HFFc6 (cell line): ENCODE measurements around the gene ARL4A. TPM values are rescaled to one million over a fixed set of nuclear protein-coding genes. Genes with fewer than 3 reads are reported as not detected.
"Not testable (repeated sequence)": the region's sequence is repeated elsewhere in the genome, so short reads cannot be mapped to it uniquely, and the experiment has no call there.

Experiments
- DNase-seq: peaks from one replicate; pipeline ENCODE4 v3.0.0-alpha.2; 2018
- H3K27ac Mint-ChIP-seq: 2 replicates; pipeline ENCODE4 v1.8.0; 2020; ENCODE audit warnings: mild to moderate bottlenecking, mixed read lengths
- H3K27me3 Mint-ChIP-seq: 2 replicates; pipeline ENCODE4 v1.8.0; 2021; ENCODE audit warnings: mild to moderate bottlenecking, moderate library complexity, mixed read lengths; ENCODE audit not compliant: insufficient read depth
- H3K36me3 Mint-ChIP-seq: 2 replicates; pipeline ENCODE4 v1.8.0; 2021; ENCODE audit warnings: low read depth, mixed read lengths
- H3K4me1 Mint-ChIP-seq: 2 replicates; pipeline ENCODE4 v1.8.0; 2020; ENCODE audit warnings: low read depth, mixed read lengths
- H3K4me3 Mint-ChIP-seq: 2 replicates; pipeline ENCODE4 v1.8.0; 2020; ENCODE audit warnings: mild to moderate bottlenecking, moderate library complexity, mixed read lengths
- H3K9me3 Mint-ChIP-seq: 2 replicates; pipeline ENCODE4 v1.8.0; 2020; ENCODE audit warnings: mild to moderate bottlenecking, mixed read lengths
- CTCF ChIP-seq: fragments of 200-600 bp; sonication (generic); IDR thresholded peaks from 2 replicates; pipeline ENCODE4 v1.5.0; 2021; ENCODE audit warnings: antibody characterized with exemption, mild to moderate bottlenecking
- total RNA-seq, 6 experiments: library from RNA; stranded (reverse); fragmentation: NEBNext Ultra II Directional; extraction: Animal tissue kit (Norgen Biotek cat#: 25700); gene quantifications; 2 replicates in 1 of 6; 3 replicates in 5 of 6; pipeline ENCODE4 v1.2.3, GENCODE V29; 2021

ARL4A gene
- total RNA-seq, 6 experiments from 2014 or later: 12.5 to 15.5 (median 14.7) TPM

GRCh38 chr7:12653518-12653917 is 33.9 kb upstream of the ARL4A start:
- peak; percentile 19 for DNase-seq
- H3K27ac Mint-ChIP-seq: peak overlapping the region; percentile 77
- H3K27me3 Mint-ChIP-seq: no peaks in the 10 kb centered on the region
- H3K4me1 Mint-ChIP-seq: peaks cover 73% of the 10 kb centered on the region
- H3K36me3 Mint-ChIP-seq: peaks cover 27% of the 10 kb centered on the region
- H3K4me3 Mint-ChIP-seq: peak overlapping the region; percentile 54
- H3K9me3 Mint-ChIP-seq: no peaks in the 10 kb centered on the region
- TF ChIP-seq CTCF: no peak

GRCh38 chr7:12655161-12655560 is 32.3 kb upstream of the ARL4A start:
- peaks cover 34% of the 10 kb centered on the region for H3K36me3 Mint-ChIP-seq
- TF ChIP-seq CTCF: no peak
- peaks cover 58% of the 10 kb centered on the region for H3K4me1 Mint-ChIP-seq
- DNase-seq: no peak
- no peaks in the 10 kb centered on the region for H3K27me3 Mint-ChIP-seq
- no peak overlapping the region for H3K27ac Mint-ChIP-seq
- no peak overlapping the region for H3K4me3 Mint-ChIP-seq
- H3K9me3 Mint-ChIP-seq: peaks cover 3% of the 10 kb centered on the region; the same call in 1 of the 2 replicates

DNA sequence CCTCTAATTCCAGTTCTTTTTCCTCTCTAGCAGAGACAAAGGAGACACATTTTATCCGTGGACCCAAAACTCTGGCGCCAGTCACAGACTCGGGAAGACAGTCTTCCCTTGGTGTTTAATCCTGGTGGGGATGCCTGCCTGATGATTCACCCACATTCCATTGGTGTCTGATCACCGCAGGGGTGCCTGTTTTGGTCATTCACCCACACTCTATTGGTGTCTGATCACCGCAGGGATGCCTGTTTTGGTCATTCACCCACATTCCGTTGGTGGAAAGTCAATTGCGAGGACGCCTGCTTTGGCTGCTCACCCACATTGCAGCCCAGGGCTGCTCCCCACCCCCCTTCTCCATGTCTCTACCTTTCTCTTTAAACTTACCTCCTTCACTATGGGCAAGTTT is 27.0 kb upstream of the ARL4A start:
- peak; percentile 90 for DNase-seq
- not testable (repeated sequence) for H3K9me3 Mint-ChIP-seq, H3K4me1 Mint-ChIP-seq, H3K4me3 Mint-ChIP-seq, H3K27me3 Mint-ChIP-seq, H3K27ac Mint-ChIP-seq
- H3K36me3 Mint-ChIP-seq: peaks cover 15% of the 10 kb centered on the region

DNA sequence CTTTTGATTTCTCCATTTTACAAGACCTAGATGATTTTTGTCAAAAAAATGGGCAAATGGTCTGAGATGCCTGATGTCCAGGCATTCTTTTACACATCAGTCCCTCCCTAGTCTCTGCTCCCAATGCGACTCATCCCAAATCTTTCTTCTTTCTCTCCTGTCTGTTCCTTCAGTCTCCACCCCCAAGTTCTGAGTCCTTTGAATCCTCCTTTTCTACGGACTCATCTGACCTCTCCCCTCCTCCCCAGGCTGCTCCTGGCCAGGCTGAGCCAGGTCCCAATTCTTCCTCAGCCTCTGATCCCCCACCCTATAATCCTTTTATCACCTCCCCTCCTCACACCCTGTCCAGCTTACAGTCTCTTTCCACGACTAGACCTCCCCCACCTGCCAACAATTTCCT is 26.4 kb upstream of the ARL4A start:
- H3K4me1 Mint-ChIP-seq, H3K9me3 Mint-ChIP-seq, H3K27ac Mint-ChIP-seq, H3K4me3 Mint-ChIP-seq, H3K27me3 Mint-ChIP-seq: not testable (repeated sequence)
- DNase-seq: peak; percentile 28
- H3K36me3 Mint-ChIP-seq: peaks cover 12% of the 10 kb centered on the region

DNA sequence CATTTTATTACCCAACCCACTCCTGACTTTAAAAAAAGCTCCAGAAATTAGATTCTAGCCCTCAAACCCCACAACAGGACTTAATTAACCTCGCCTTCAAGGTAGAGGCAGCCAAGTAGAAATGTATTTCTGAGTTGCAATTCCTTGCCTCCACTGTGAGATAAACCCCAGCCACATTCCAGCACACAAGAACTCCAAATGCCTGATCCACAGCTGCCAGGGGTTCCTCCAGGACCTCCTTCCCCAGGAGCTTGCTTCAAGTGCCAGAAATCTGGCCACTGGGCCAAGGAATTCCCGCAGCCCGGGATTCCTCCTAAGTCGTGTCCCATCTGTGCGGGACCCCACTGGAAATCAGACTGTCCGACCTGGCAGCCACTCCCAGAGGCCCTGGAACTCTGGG is 25.9 kb upstream of the ARL4A start:
- DNase-seq: no peak
- H3K27me3 Mint-ChIP-seq: no peaks in the 10 kb centered on the region
- TF ChIP-seq CTCF: peak; percentile 31; the same call in 1 of the 2 replicates
- no peak overlapping the region for H3K4me3 Mint-ChIP-seq
- peaks cover 11% of the 10 kb centered on the region for H3K36me3 Mint-ChIP-seq
- no peaks in the 10 kb centered on the region for H3K4me1 Mint-ChIP-seq
- H3K9me3 Mint-ChIP-seq: peaks cover 6% of the 10 kb centered on the region; the same call in 1 of the 2 replicates
- H3K27ac Mint-ChIP-seq: no peak overlapping the region

DNA sequence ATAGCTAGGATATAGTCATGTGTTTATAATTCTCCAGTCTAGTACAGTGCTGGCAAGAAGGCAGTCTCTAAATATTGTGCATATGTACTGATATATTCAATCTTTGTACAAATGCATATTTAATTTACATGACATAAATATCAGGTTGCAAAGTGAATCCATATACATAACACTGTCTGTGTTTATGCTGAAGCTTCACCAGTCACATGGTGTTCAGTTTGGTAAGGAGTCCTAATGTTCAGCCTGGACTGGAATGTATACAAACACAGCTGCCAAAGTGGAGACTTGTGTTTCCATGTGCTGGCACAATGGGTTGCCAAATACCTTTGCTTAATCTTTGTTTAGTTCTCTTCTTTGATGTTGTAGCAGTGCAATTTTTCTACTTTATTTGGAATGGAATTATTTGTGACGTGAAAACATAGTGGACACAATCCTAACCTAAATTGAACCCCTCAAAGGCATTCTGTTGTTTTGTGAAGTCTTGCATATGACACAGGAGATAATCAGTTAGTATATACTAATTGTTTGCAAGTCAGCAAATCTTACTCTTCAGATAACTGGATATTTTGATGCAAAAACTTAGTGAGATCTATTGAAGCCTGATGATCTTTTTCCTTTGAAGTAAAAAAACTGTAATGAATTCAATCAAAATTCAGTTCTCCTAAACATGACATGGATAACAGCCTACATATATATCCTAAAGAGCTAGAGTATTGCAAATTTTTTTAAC is 17.3 kb upstream of the ARL4A start:
- Mint-ChIP-seq H3K36me3 (no peaks in the 10 kb centered on the region; the same call in 1 of the 2 replicates), H3K4me3 (no peak overlapping the region), H3K9me3 (no peaks in the 10 kb centered on the region), H3K27me3 (no peaks in the 10 kb centered on the region), H3K4me1 (peaks cover 45% of the 10 kb centered on the region), H3K27ac (no peak overlapping the region)
- TF ChIP-seq CTCF: no peak
- no peak for DNase-seq
